GM19240 (cell line): ENCODE results near the gene CDH13.

Experiments
- DNase-seq: peaks from one replicate; pipeline ENCODE4 v3.0.0; 2011; ENCODE audit warnings: low spot score; ENCODE audit not compliant: insufficient read length

The CDH13 gene

DNA sequence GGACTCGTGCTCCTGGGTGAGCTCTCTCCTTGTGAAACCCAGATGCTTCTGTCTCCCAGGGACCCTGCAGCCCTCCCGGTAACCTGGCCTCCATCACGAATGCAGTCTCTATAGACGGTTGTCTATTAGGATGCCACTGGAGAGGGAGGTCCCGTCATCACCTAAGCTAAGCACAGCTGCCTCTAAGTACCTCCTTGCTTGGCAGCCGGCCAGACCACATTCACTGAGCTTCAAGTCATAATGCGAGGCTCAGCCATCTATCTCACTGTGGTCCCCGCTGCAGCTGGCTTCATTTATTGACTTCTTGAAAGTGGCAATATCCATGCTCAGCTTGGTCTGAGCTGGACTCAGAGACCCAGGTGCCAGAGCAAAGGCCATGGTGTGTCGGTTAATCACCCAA, 1106.5 kb downstream of the CDH13 start:
- no peak for DNase-seq

GRCh38 chr16:83734136-83734535, 1107.4 kb downstream of the CDH13 start:
- no peak for DNase-seq

DNA sequence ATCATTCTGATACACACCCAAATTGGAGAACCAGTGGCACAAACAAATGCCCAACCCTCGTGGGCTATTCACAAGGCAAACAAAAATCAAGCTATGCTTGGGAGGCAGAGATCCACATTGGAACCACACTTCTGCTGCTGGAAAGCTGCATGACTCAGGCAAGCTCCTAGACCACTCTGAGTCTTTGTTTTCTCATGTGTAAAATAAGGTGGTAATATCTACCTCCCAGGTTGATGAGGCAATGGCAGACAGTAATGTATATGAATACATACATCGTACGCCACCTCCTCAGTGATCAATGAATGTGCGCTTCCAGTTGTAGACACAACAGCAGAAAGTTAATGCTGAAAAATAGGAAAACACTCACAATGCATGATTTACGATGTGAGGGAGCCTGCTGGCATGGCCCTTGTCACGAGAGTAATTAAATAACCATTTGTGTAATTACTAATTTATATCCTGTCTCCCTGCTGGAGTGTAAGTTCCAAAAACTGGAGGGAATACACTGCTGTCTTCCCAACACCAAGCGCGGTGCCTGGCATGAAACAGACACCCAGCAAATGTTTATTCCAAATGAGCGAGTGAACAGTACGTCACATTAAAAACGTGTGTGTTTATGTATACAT, 1111.1 kb downstream of the CDH13 start:
- DNase-seq, result no peak

- no peak for DNase-seq
Observed at GRCh38 chr16:83738923-83739503, 1112.2 kb downstream of the CDH13 start.

GRCh38 chr16:83742124-83742899, 1115.5 kb downstream of the CDH13 start:
- no peak for DNase-seq

GRCh38 chr16:83743241-83743640, 1116.5 kb downstream of the CDH13 start:
- no peak for DNase-seq

DNA sequence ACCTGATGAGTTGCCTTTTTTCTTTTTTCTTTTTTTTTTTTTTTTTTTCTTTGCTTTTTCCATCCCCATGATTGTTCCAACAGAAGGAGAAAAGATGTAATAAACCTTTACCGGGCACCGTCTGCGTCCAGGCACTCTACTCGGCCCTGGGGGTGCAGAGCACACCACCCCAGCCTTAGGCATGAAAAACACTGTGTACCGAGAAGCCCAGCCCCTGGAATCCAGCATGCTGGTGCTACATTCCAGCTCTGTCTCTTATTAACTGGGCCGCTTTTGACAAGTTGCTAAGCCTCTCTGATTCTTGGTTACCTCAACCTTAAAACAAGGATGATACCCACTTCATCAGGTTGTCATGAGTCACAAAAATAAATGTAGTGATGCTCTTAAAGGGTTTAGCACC, 1117.0 kb downstream of the CDH13 start:
- DNase-seq, result no peak

GRCh38 chr16:83744441-83744981, 1117.7 kb downstream of the CDH13 start:
- no peak for DNase-seq

- DNase-seq, result no peak
Observed at GRCh38 chr16:83746611-83747010, 1119.8 kb downstream of the CDH13 start.

GRCh38 chr16:83747936-83748335, 1121.2 kb downstream of the CDH13 start:
- DNase-seq, result no peak

DNA sequence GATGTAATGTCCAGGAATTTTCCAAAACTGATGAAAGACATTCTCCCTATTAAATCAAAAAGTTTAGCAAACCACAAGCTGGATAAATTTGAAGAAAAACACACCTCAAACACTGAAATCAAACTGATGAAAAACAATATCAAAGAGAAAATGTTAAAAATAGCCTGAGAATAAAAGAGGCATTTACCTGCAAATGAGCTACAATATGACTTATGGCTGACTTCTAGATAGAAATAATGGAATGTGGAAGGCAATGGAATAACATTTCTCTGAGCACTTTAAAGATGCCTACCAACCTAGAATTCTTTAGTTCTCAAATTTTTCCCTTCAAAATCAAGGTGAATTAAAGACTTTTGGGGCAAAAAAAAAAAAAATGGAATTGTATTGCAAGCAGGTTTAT, 1128.6 kb downstream of the CDH13 start:
- no peak for DNase-seq

GRCh38 chr16:83762141-83762991, 1135.6 kb downstream of the CDH13 start:
- DNase-seq, result no peak

DNA sequence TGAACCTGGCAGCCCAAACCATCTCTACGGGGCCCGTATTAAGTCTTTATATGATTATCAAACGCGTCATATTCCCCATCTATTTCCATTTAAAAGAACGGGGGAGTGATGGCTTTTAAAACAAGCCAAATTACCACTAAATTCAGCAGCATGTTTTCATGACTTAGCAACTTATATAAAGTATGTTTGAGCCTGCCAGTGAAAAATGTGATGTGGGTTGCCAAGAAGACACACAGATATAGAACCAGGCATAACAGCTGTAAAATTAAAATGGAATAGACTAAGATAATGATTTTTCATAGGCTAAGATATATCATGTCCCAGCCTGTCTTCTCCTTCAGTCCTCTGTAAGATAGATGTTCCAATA, 1136.2 kb downstream of the CDH13 start:
- no peak for DNase-seq

DNA sequence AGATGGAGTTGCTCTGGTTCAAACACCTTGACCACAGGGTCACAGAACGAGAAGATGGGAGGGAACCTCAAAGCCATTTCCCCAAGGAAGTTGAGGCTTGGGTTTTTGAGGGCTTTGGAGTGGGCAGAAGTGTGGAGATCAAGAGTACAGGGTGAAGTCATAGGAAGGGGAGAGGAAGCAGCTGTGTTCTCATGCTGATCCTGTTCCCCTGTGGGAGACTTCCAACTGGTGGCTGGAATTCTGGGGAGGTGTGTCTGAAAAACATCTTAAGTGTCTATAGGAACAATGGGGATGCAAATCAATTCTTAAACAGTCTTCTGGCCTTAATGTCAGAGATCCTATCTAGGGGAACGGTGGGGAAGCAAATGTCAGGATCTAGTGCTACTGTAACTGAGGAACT, 1142.2 kb downstream of the CDH13 start:
- no peak for DNase-seq

DNA sequence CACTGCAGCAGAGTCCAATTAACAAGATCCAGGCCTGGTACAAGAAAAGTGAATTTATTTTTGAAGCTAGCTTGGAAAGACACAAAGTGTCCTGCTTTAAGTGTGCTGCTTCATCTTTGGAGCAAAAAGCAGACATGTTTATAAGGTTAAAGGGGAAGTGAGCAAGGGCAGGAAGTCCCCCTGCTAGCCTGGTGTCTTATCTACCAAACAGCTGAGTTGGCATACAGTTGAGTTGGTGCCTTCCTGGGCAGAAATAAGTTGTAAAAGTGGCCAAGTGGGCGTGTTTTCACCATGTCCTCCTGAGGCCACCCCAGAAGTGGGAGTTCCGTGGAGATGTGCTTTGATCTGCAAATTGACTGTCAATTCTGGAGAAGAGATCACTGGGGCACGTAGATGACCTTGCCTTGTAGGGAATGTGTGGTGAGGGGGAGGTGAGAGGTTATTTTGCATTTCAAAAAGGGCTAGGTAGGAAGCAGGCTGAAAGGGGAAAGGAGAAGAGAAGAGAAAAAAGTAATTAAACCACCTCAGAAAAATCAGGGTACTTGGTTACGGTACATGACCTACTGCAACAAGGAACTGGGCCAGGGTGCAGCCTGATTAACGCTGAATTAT, 1142.7 kb downstream of the CDH13 start:
- DNase-seq, result no peak

- no peak for DNase-seq
Observed at GRCh38 chr16:83771306-83771942, 1144.7 kb downstream of the CDH13 start.

DNA sequence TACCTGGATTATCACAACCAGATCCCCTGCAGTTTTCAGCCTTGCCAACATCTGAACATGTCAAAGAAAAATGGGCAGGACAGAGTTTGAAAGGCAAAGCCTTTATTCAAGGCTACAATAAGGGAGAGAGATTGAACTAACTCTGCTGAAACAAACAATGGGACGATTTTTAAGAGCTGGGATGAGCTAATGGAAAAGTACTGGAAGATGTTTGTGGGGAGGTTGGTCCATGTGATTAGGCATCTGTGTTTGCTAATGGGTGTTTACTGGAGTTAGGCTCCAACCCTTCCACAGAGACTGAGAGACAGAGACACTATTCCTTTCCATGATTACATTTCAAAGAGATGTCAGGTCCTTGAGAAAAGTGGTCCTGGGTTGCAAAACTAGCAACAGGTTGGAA, 1146.0 kb downstream of the CDH13 start:
- no peak for DNase-seq

- no peak for DNase-seq
Observed at GRCh38 chr16:83774066-83774465, 1147.3 kb downstream of the CDH13 start.

DNA sequence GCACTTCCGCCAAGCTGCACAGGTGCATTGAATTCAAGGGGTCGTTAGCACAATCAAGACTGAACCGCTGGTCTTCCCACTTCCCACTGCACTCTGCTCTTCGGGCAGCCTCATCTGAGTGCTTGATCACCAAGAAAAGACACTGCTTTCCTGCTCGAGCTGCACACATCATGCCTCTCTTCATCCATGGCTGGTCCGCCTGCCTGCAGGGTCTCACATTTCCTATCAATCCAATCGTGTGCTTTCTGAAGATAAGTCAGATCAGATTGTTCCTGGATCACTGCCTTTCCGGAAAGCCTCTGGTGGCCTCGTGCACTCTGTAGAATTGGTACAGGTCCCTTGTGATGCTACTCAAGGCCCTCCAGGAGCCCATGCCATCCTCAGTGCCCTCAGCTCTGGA, 1150.2 kb downstream of the CDH13 start:
- no peak for DNase-seq

- DNase-seq, result no peak
Observed at GRCh38 chr16:83779886-83780285, 1153.1 kb downstream of the CDH13 start.

- DNase-seq, result no peak
Observed at GRCh38 chr16:83785455-83785854, 1158.7 kb downstream of the CDH13 start.
